ENCODE results near the gene USP5.

DNA sequence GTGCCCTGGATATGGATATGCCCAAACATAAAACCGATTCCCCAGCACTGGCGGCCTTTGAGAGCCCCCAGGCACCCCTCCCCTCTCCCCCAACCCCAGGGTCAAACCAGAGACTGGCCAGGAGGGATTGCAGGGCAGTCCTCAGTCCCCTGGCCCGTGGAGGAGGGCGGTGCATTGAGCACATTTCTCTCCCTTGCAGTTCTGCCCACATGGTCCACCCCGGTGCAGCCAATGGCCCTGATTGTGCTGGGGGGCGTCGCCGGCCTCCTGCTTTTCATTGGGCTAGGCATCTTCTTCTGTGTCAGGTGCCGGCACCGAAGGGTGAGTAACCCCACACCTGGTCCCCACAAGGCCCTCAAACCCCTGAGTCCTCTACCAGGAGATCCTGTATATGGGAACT, 33.7 kb upstream of the USP5 start:
- TF ChIP-seq, protein P1, sequence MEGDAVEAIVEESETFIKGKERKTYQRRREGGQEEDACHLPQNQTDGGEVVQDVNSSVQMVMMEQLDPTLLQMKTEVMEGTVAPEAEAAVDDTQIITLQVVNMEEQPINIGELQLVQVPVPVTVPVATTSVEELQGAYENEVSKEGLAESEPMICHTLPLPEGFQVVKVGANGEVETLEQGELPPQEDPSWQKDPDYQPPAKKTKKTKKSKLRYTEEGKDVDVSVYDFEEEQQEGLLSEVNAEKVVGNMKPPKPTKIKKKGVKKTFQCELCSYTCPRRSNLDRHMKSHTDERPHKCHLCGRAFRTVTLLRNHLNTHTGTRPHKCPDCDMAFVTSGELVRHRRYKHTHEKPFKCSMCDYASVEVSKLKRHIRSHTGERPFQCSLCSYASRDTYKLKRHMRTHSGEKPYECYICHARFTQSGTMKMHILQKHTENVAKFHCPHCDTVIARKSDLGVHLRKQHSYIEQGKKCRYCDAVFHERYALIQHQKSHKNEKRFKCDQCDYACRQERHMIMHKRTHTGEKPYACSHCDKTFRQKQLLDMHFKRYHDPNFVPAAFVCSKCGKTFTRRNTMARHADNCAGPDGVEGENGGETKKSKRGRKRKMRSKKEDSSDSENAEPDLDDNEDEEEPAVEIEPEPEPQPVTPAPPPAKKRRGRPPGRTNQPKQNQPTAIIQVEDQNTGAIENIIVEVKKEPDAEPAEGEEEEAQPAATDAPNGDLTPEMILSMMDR (IDR thresholded peaks at IDR 0.05), result no peak
- TF ChIP-seq FOXK1 (CRISPR knock-in tag; IDR thresholded peaks at IDR 0.05), result no peak
- no peak for TF ChIP-seq ZNF121 (CRISPR knock-in tag; IDR thresholded peaks at IDR 0.05)
- TF ChIP-seq ZNF317 (CRISPR knock-in tag; IDR thresholded peaks at IDR 0.05; ENCODE audit: borderline replicate concordance, low read depth), result no peak
- TF ChIP-seq TP53 (CRISPR knock-in tag; IDR thresholded peaks at IDR 0.05), result no peak
- no peak for TF ChIP-seq SMAD3 (CRISPR knock-in tag; IDR thresholded peaks at IDR 0.05; ENCODE audit: borderline replicate concordance)
- TF ChIP-seq, protein P2, sequence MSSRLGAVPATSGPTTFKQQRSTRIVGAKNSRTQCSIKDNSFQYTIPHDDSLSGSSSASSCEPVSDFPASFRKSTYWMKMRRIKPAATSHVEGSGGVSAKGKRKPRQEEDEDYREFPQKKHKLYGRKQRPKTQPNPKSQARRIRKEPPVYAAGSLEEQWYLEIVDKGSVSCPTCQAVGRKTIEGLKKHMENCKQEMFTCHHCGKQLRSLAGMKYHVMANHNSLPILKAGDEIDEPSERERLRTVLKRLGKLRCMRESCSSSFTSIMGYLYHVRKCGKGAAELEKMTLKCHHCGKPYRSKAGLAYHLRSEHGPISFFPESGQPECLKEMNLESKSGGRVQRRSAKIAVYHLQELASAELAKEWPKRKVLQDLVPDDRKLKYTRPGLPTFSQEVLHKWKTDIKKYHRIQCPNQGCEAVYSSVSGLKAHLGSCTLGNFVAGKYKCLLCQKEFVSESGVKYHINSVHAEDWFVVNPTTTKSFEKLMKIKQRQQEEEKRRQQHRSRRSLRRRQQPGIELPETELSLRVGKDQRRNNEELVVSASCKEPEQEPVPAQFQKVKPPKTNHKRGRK (CRISPR knock-in tag; IDR thresholded peaks at IDR 0.05; ENCODE audit: borderline replicate concordance), result no peak
- TF ChIP-seq, protein P3, sequence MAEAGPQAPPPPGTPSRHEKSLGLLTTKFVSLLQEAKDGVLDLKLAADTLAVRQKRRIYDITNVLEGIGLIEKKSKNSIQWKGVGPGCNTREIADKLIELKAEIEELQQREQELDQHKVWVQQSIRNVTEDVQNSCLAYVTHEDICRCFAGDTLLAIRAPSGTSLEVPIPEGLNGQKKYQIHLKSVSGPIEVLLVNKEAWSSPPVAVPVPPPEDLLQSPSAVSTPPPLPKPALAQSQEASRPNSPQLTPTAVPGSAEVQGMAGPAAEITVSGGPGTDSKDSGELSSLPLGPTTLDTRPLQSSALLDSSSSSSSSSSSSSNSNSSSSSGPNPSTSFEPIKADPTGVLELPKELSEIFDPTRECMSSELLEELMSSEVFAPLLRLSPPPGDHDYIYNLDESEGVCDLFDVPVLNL (CRISPR knock-in tag; IDR thresholded peaks at IDR 0.05; ENCODE audit: borderline replicate concordance, low read depth), result no peak
- TF ChIP-seq, protein P4, sequence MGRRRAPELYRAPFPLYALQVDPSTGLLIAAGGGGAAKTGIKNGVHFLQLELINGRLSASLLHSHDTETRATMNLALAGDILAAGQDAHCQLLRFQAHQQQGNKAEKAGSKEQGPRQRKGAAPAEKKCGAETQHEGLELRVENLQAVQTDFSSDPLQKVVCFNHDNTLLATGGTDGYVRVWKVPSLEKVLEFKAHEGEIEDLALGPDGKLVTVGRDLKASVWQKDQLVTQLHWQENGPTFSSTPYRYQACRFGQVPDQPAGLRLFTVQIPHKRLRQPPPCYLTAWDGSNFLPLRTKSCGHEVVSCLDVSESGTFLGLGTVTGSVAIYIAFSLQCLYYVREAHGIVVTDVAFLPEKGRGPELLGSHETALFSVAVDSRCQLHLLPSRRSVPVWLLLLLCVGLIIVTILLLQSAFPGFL (CRISPR knock-in tag; IDR thresholded peaks at IDR 0.05; ENCODE audit: borderline replicate concordance), result no peak
- TF ChIP-seq, protein P5, sequence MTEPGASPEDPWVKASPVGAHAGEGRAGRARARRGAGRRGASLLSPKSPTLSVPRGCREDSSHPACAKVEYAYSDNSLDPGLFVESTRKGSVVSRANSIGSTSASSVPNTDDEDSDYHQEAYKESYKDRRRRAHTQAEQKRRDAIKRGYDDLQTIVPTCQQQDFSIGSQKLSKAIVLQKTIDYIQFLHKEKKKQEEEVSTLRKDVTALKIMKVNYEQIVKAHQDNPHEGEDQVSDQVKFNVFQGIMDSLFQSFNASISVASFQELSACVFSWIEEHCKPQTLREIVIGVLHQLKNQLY (CRISPR knock-in tag; IDR thresholded peaks at IDR 0.05), result no peak
- TF ChIP-seq, protein P6, sequence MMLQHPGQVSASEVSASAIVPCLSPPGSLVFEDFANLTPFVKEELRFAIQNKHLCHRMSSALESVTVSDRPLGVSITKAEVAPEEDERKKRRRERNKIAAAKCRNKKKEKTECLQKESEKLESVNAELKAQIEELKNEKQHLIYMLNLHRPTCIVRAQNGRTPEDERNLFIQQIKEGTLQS (CRISPR knock-in tag; conservative IDR thresholded peaks at IDR 0.05), result no peak
- TF ChIP-seq NR2C2 (CRISPR knock-in tag; IDR thresholded peaks at IDR 0.05), result no peak
- no peak for TF ChIP-seq CREB1 (CRISPR knock-in tag; IDR thresholded peaks at IDR 0.05)

Measured in WTC11 (cell line).